ENCODE data around the gene TTC28.

The TTC28 gene

DNA sequence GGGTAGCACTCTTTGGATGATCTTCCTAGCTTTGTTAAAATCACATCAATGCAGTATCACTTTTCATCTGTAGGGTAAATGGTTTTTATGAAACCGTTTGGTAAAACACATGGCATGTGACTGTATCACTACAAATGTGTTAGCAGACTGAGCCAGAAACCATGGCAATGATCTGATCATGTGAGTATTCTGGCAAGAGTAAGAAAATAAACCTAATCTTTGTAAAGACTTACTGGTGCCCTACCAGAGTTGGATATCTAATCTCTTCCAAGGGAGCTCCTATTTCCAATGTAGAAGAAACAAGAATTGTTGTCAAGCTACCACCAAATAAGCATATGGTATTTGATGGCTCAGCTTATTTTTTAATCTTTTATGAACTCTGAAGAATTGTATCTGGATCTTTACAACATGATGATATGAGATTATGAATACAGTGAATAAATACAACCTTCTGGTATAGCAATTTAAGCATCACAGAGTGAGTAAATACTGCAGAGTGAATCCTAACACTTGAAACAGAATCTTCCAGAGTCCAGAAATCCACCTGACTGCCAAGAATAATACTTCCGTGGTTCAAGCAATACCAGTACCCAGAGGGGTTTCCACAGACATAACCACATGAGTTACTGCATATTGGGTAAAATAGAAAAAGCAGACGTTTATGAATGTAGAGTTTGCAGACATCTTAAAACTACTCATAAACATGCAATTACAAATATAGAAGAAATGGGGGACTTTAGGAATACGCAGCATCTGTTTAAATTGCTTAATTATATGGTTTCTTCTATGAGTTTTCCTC is 238.8 kb downstream of the TTC28 start:
- no peak for DNase-seq (ENCODE audit: low read depth)

DNA sequence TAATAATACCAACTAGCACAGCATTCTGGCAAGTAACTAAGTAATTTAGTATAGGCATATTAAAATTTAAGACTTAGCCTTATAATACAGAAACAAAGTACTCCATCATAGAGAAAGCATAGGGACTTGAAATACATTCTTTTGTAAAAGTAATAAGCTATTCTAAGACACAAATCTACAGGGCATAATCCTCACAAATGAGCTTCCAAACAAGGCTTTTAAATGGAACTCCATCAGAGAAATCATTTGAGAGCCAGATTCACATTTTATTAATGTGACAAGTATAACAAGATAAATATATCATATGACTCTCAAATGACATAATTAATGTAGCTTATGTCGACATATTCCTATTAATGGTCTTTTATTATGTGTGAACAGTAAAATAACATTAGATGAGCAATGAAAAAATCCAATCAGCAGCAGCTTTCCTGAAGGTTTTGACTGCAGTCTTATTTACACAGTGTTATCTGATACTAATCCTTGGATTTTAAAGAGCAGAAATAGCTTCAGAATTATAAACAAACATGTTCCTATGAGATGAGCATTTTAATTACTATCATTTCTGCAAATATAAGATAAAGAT is 241.4 kb downstream of the TTC28 start:
- no peak for DNase-seq (ENCODE audit: low read depth)

DNA sequence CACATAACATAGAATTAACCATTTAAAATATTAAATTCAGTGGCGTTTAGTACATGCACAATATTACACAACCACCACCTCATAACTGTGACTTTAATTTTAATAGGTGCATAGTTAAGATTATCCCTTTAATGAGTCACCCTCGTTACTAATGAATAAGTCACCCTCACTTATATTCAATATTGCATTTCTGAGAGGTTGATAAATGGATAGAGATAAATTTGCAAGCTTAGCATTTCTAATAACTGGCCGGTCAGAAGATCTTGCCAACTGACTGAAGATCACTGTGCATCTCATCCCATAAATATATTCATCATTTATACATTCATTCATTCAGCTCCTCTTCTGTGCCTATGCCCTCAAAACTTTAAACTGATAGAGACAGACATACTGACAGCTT is 243.7 kb downstream of the TTC28 start:
- DNase-seq (ENCODE audit: low read depth): no peak

DNA sequence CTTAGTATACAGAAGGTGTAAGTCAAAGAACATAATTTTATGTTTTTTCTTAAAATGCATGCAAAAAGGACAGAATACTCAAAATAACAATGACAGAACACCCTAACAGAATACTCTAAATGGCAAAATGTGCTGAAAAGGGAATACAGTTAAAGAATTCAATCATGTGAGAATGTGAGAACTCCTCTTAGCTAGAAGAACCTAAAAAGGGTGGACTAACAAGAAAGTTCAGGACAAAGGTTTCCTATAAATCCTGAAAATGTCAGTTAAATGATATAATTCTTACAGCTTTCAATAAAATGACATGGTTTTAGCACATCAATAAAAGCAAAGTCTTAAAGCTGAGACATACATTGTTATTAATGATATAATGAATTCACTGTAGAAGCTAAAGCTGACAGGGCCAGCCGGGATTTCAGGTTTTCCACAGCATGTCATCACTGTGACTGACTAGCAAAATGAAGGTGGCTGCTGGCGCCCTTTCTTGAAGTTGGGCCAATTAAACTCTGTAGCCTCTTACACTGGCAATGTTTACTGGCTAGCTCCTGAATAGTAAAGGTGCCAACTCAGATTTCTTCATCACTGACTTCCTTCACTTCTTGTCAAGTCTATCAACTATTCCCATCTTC is 244.4 kb downstream of the TTC28 start:
- DNase-seq (ENCODE audit: low read depth): no peak

DNA sequence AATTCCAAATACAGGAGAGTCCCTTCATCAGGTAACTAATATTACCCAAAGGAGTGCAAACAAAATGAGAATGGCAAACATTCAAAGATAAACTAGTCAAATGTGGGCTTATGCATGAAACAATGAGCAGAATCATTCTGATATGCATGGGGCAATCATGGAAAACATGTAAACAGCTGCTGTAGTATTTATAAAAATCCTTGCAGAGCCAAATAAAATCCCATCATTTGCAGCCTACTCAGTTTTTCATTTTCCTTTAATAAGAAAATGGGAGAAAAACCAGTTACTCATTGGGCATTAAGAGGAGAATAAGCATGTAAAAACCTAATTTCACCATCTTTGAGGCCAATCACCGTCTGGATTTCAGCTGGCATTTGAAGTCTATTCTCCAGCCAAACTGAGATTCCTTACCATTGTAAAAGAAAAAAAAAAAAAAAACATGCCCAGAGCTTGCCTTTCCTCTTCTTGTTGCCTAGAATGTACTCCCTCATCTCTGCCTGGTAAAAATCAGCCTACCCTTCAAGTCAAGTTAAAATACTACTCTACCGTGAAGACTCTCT is 249.1 kb downstream of the TTC28 start:
- DNase-seq (ENCODE audit: low read depth): no peak

DNA sequence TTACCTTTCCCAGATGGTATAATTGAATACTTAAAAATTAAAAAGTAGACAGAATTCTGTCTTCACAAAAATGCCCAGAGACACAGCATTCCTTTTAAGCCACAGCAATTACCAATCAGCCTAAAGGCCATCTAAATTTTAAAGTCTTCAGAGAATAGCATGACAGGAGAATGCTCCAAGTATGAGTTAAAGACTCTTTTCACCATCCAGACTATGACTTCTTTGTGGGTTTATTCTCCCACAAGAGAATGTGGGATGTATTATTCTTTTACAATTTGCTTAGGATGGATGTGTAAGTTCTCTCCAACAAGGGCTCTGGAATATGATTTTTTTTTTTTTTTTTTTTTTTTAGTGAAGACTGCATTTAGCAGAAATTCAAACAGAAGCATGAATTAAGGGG is 249.9 kb downstream of the TTC28 start:
- no peak for DNase-seq (ENCODE audit: low read depth)

DNA sequence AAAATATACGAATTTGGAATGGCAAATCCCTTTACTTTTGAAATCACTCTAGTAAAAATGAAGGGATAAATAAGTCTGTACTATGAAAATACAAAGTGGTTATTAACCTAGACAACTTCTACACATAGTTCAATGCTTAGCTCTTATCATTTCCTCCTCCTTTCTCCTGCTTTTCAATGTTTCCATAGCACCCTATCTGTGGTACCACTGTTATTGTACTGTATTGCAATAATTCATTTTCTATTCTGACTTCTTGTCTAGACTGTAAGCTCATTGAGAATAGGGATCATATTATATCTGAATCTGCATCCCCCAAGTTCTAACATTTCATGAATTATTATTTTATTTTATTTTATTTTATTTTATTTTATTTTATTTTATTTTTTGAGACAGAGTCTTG is 251.4 kb downstream of the TTC28 start:
- no peak for DNase-seq (ENCODE audit: low read depth)

DNA sequence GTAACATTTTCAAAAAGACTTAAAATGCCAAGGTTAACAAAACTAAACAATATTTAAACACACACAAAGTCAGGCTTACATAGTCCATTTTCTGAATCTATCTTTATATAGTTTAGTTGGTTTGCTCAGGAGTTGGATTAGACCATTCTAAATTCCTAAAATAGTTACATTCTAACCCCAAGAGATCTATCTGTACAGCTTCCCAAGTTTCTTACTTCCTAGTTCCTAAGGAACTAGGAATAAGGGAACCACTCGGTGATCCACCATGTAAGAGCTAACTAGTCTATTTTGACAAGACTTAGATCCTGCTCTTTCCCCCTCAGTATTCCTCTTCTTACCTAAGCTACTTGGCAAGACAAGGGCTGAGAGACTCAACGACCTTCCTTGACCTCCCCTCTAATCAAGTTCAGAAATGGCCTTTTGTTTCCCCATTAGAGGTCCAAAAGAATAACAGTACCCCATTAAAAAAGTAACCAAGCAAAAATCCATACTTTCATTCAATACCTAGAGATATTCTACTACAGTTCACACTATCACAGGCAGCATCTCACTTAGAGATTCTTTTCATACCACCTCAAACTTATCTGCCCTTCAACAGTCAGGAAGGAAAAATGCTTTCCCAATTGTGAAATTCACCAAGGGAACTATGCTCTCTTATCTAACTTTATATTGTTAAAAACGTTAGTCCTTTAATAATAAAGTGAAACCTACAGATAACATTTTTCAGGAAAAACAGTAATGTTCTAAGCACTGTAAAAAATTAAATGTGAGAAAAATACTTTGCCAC is 253.1 kb downstream of the TTC28 start:
- DNase-seq (ENCODE audit: low read depth): no peak

DNA sequence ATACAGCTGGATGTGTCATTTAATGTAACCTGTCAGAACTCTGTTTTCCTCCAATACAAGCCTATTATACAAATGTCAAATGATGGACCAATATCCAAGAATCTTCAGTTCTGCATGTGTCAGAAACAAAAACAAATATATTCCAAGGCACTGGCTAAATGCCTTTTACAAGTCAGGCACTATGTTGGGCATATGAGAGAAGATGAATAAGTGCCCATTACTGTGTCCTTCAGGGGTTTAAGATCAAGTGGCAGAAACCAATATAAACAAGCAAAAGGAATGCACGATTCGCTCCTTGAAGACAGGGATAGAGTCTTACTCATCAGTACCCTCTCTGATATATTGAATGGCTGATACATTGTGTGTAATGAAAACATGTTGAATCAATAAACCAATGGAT is 254.4 kb downstream of the TTC28 start:
- no peak for DNase-seq (ENCODE audit: low read depth)

DNA sequence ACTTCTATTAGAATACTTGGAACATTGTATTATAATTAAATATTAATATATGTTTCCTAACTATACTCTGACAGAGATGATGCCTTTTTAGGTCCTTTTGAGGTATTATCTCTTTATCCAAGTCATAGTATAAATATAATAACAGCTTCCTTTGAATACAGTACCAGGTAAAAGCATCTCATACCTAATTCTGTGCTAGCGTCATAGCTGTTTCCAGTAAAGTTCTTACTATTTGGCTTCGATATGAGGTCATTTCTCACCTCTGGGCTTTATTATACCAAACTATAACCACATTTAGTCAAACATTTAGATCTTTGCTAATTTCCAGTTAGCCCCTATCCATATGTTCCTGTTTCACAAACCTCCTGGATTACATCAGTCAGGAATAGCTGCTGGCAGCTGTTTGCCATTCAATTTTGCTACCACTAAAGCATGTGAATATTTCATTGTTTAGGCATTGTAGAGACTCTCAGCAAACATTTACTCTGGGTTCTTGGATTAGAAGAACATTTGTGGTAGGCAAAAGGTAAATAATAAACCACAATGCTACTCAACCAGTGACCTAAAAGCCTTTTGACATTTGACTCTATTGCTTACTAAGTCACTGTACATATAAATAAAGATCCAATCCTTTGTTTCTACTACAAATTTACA is 255.1 kb downstream of the TTC28 start:
- DNase-seq (ENCODE audit: low read depth): no peak

DNA sequence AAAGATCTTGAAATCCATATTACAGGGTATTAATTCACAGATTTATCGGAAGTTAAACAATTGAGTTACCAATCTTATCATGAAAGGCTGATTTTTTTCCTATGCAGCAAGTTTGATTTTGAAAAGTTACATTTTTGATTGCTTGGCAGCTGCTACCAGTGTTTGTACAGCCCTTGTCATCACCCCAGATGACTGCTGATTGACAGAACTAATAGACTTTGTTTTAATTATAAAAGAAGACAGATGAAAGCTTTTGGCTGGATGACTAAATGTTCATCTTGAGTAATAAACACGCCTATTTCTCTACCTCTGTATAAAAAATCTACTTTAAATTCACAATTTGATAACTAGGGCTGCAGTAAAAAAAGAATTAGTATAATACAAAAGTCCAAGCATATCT is 259.7 kb downstream of the TTC28 start:
- DNase-seq (ENCODE audit: low read depth): no peak

DNA sequence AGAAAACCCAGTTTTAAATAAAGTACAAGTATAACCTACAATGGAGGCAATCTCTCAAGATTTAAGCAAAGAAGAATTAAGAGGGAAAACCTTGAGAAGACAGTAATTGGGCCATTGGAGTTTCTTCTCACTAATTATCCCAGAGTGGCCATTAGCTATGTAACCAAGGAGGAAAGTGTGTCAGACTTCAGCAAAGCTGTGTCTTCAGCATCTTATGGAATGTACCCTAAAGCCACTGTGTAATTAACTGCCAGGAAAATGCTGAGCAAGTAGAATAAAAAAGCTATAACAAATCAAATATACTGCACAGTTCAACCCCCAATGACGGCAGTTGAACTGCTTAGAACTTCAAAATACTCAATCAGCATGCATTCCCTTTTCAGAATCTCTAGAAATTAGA is 261.6 kb downstream of the TTC28 start:
- DNase-seq (ENCODE audit: low read depth): no peak

DNA sequence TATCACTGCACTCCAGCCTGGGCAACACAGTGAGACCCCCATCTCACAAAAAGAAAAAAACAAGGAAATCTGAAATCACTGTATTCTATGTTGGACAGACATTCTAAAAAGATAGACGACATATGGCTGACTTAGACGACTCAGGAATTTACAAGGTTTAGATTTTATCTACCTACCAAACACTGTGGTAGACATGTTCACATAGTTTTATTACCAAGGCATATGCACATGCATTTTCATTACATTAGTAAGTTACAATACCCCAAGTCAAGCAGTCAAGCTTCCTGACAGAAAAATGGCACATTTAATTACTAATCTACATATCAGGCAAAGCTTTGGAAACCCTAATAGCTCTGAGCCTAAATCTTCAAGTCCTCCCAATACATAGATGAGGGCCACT is 262.2 kb downstream of the TTC28 start:
- DNase-seq (ENCODE audit: low read depth): no peak

DNA sequence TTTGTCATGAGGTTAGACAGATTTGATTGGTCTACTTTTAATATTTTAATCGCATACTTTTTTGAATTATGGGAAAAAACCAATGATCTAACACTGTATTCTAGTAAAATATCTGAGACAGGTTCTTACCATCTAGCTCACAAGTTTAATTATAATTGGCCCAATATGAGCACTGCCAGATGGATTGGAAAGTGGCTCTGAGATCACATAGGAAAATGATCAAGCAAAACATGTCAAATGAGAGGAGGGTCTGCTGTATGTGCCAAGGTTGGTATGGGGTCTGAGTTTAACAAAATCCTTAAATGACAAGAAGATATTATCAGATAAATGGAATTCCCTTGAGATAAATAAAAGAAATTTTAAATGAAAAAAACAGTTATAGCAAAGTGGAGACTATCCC is 264.7 kb downstream of the TTC28 start:
- no peak for DNase-seq (ENCODE audit: low read depth)

DNA sequence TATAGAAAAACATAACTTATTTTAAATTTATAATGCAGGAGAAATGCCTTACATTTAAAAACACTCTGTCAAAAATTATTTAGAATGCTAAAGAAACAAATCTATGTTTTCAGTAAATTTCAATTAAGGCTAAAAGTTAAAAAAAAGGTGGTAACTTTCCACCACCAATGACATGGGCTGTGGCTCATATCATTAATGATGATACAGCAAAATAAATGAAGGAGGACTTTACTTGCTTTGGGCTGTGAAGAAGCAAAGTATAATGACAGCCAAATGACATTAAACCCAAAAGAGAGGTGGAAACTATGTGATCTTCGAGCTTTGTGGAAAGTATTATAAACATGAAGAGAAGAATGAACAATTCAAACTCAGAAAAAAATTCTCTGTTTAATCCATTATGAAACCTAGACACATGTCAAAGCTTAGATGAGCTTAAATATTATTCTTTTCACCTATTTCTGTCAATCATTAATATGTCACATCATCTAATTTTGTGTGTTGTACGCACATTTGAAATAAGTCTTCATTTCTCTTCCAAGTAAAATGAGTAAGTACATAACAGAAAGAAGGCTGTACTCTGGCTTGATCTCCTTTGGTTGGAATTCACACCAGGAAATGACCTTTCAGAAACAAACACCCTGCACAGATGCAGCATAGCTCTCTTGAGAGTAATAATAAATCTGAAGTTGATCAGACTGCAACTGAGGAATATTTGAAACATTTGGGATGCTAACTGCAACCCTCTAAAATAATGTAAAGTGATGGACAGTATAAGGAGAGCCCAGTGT is 265.8 kb downstream of the TTC28 start:
- no peak for DNase-seq (ENCODE audit: low read depth)

DNA sequence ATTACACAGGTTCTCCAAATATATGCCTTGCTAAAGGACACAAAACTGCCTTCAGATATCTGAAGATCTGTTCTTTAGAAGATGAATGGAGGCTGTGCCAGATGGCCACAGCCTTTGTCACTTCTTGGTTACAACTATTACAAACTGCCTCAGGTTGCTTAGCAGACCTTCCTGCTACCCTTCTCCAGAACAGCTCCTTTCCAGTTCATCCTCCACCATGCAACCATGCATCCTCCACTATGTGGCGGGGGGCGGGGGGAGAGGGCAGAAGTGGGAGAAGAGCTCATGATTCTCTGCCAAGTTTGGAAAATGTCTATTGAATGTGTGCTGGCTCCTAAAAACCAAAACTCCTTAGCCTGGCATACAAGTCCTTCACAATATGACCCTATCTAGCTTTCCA is 267.5 kb downstream of the TTC28 start:
- no peak for DNase-seq (ENCODE audit: low read depth)

DNA sequence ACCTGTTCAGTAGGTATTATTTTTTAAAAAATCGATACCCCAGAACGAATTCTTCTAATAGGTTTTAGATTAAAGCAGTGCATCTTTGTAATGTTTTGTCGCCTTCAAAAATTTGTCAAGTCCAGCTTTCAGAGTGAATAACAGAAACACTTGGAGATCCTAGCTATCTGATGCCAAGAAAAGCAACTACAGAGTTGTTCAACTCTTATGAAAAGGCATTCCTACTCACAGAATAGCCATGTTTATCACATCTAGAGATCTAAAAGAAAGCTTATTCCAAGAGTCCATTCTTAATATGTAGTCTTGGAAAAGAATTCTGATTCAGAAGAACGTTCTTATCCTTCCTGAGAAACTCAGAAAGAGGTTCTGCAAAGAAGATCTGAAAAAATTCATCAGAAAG is 268.5 kb downstream of the TTC28 start:
- no peak for DNase-seq (ENCODE audit: low read depth)

DNA sequence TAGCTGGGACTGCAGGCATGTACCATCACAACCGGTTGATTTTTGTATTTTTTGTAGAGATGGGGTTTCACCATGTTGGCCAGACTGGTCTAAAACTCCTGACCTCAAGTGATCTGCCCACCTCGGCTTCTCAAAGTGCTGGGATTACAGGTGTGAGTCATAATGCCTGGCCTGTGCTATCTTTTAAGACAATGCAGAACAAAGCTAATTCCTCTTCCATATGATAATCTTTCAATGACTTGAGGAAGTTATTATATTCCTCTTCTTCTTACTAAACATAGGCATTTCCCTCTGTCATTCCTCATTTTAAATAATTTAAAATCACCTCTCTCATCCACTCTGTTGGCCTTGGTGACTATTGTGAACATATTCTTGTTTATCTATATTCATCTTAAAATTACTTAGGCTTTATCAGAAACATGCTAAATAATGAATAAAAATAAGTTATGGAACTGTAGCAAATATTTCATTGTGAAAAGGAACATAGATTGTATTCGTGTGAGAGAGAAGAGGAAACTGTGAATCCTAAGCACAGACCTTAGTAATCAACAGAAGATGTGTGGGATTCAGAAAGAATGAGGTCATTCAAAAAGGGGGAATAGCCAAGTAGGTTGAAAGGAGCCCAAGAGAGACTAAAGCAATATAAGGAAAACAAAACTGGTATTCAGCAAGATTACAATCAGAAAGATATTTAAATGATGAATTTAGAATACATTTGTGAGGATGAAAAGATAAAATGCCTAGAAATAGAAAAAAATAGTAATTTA is 269.4 kb downstream of the TTC28 start:
- no peak for DNase-seq (ENCODE audit: low read depth)

DNA sequence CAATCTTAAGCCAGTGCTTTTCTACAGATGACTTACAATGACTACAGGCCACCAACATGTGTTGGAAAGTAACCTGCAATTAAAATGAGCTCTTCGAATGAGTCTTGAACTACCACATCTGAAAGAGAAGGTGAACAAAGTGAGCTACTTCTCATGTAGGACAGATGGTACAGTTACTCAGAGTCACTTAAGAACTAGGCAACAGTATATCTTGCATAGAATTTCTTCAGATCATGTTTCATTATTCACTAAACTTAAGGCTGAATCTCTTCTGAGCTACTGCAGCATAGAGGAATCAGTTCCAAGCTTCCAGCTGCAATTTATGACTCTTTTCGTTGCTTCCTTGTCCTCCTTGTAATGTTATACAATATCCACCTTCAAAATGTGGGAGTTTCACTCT is 270.9 kb downstream of the TTC28 start:
- DNase-seq (ENCODE audit: low read depth): no peak

DNA sequence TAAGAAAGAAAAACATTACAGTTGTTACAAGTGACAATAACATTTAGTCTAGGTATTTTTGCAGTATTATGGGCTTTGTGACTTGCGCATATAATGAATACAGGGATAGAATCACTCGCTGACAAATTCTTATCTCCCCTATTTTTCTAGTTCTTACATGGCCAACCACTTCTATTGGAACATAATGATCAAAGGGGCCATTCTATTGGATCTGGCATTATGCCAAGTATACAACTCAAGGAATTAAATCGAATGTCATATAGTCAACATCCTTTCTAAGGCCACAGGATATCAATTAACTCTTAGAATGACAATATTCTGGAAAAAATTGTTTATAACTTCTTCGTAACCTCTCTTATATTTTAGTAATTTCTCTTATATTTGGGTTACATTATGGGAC is 272.0 kb downstream of the TTC28 start:
- DNase-seq (ENCODE audit: low read depth): no peak
